ENCODE results near the gene IGF2.
"Not testable (repeated sequence)": the region's sequence is repeated elsewhere in the genome, so short reads cannot be mapped to it uniquely, and the experiment has no call there.

The IGF2 gene

DNA sequence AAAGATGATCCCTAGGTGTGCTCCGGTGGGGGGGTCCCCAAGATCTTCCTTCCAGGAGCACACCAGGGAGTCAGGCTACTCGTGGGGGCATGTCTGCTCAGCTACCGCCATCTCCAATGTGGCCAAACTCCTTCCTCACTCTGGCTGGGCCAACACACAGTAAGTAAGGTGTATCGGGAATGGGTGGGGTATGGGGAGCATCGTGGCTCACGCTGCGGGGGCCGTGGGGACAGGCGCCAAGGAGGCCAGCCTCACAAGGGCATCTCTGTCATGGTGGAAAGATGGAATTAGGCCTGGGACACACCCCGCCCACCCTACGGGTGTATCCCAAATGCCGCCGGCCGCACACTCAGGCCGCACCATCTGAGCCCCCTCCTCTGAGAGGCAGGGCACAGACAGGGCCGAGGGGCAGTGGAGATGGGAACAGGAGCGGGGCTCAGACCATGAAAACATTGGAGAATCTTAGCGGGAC is 8.3 kb downstream of the IGF2 start:
- no peak overlapping the region for H3K27ac ChIP-seq (ENCODE audit: insufficient read depth, low read depth, low read length, poor library complexity, severe bottlenecking)
- H3K9me3 ChIP-seq (ENCODE audit: control insufficient read depth, low read length) = no peaks in the 10 kb centered on the region
- no peak overlapping the region for H3K4me3 ChIP-seq (ENCODE audit: insufficient read depth, low read depth, low read length)
- 88% methylated on average over 18 of the region's 18 CpGs for WGBS, 2 experiments
- no peaks in the 10 kb centered on the region for H3K36me3 ChIP-seq (ENCODE audit: control insufficient read depth, insufficient read depth, low read length)
- peaks cover 32% of the 10 kb centered on the region for H3K27me3 ChIP-seq (ENCODE audit: control insufficient read depth, insufficient read depth, low read length, poor library complexity, severe bottlenecking)
- no peaks in the 10 kb centered on the region for H3K4me1 ChIP-seq (ENCODE audit: control insufficient read depth, insufficient read depth, low read length)

DNA sequence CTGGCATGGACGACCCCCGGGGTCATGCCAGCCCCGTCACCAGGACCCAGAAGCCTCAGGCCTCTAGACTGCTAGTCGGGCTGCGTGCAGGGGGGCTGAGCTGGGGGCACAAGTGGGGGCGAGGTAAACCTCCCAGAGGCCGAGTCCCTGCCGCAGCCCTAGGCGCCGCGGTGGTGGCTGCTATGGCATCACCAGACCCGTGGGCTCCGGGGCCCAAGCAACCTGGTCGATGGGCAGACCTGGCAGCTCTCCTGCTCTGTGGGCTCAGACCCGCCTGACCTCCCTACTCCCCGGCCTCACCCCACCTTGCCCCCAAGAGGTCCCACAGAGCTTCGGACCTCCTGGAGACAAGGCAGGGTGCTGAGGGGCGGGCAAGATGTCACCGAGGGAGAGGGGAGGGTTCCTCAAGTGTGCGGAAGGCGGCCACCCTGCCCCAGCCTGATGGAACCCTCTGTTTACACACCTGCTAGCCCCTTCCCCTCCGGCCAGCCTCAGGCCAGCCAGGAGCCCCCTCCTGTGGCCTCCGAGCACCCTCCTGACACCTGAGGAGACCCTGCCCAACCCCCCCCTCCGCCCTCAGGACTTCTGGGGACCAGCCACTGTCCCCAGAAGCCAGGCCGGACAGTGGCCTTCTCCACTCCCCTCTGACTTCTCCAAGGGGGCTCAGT is 9.4 kb downstream of the IGF2 start:
- Histone ChIP-seq H3K36me3 (ENCODE audit: control insufficient read depth, insufficient read depth, low read length) (no peaks in the 10 kb centered on the region), H3K4me3 (ENCODE audit: insufficient read depth, low read depth, low read length) (no peak overlapping the region), H3K9me3 (ENCODE audit: control insufficient read depth, low read length) (no peaks in the 10 kb centered on the region), H3K27me3 (ENCODE audit: control insufficient read depth, insufficient read depth, low read length, poor library complexity, severe bottlenecking) (peaks cover 23% of the 10 kb centered on the region), H3K4me1 (ENCODE audit: control insufficient read depth, insufficient read depth, low read length) (no peaks in the 10 kb centered on the region), H3K27ac (ENCODE audit: insufficient read depth, low read depth, low read length, poor library complexity, severe bottlenecking) (no peak overlapping the region)
- WGBS, 2 experiments = 89 to 93% methylated on average over 25 of the region's 25 CpGs

DNA sequence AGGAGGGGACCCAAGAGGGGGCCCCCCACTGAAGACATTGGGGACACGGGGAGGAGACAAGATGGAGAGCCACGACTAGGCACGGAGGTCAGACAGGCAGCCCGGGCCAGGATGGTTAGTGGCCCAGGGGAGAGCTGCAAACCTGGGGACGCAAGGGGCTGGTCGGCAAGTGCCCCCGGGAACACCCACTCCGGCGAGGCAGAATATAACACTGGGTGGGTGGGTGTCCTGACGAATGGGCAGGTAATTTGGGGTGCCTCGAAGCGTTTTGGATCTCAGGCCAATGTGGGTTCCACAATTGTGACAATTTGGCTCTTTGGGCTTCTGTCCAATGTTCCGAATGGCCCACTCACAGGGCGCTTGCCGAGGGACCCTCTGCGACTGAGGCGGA is 9.9 kb downstream of the IGF2 start:
- no peaks in the 10 kb centered on the region for H3K36me3 ChIP-seq (ENCODE audit: control insufficient read depth, insufficient read depth, low read length)
- no peaks in the 10 kb centered on the region for H3K4me1 ChIP-seq (ENCODE audit: control insufficient read depth, insufficient read depth, low read length)
- peaks cover 18% of the 10 kb centered on the region for H3K27me3 ChIP-seq (ENCODE audit: control insufficient read depth, insufficient read depth, low read length, poor library complexity, severe bottlenecking)
- WGBS, 2 experiments = 92 to 95% methylated on average over 17 of the region's 17 CpGs
- no peak overlapping the region for H3K27ac ChIP-seq (ENCODE audit: insufficient read depth, low read depth, low read length, poor library complexity, severe bottlenecking)
- no peak overlapping the region for H3K4me3 ChIP-seq (ENCODE audit: insufficient read depth, low read depth, low read length)
- no peaks in the 10 kb centered on the region for H3K9me3 ChIP-seq (ENCODE audit: control insufficient read depth, low read length)

DNA sequence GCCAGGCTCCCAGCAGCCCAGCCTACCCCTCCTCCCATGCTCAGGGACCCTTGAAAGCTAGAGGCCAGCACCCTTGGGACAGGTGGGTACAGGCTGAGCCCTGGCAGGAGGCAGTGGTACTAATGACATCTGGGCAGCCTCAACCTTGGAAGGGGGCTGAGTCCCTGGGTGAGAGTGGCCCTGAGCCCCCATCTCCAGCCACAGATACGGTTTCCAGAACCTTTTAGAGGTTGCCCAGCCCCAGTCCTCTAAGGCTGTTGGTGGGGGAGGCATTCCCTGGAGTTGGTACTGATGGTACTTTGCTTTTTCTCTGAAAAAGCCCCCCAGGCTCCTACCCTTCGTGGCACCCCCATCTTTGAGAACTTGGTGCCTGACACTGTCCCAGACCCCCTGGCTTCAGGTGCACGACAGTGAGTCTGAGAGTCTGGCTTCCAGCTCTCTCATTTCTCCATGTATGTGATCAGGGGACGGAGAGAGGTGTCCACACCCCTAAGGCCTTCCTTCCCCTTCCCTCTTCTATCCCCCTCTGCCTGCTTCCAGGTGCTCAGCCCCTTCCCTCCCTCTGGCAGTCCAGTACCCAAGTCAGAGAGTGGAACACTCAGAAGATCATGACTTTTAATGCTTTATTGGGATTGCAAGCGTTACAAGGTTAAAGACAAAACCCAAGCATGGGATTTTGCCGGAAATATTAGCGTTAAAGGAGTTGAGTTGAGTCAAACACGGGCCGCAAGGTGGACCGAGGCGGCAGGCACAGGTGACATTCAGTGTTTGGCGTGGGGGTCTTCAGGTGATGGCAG is 10.5 kb downstream of the IGF2 start:
- no peak overlapping the region for H3K27ac ChIP-seq (ENCODE audit: insufficient read depth, low read depth, low read length, poor library complexity, severe bottlenecking)
- no peak overlapping the region for H3K4me3 ChIP-seq (ENCODE audit: insufficient read depth, low read depth, low read length)
- H3K9me3 ChIP-seq (ENCODE audit: control insufficient read depth, low read length) = no peaks in the 10 kb centered on the region
- H3K4me1 ChIP-seq (ENCODE audit: control insufficient read depth, insufficient read depth, low read length) = no peaks in the 10 kb centered on the region
- no peaks in the 10 kb centered on the region for H3K36me3 ChIP-seq (ENCODE audit: control insufficient read depth, insufficient read depth, low read length)
- WGBS, 2 experiments = 93% methylated on average over 12 of the region's 12 CpGs
- H3K27me3 ChIP-seq (ENCODE audit: control insufficient read depth, insufficient read depth, low read length, poor library complexity, severe bottlenecking) = peaks cover 12% of the 10 kb centered on the region

DNA sequence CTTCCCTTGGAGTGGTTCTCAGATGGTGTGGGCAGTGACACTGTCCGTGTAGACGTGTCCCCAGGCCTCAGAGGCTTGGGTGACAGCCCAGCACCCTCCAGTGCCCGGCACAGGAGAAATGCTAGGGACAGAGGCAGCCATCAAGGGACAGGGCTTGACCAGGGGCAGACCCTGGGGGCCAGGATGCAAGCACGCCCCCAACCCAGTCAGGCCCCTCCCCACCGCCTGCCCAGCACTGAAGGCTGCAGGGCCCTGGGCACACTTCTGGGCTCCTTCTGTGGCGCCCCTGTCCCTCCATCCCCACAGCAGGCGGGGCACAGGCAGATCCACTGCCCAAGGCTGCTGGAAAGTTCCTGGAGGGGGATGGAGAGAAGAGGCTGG is 11.1 kb downstream of the IGF2 start:
- Histone ChIP-seq H3K27me3 (ENCODE audit: control insufficient read depth, insufficient read depth, low read length, poor library complexity, severe bottlenecking) (peaks cover 6% of the 10 kb centered on the region), H3K4me3 (ENCODE audit: insufficient read depth, low read depth, low read length) (no peak overlapping the region), H3K27ac (ENCODE audit: insufficient read depth, low read depth, low read length, poor library complexity, severe bottlenecking) (no peak overlapping the region), H3K9me3 (ENCODE audit: control insufficient read depth, low read length) (no peaks in the 10 kb centered on the region), H3K36me3 (ENCODE audit: control insufficient read depth, insufficient read depth, low read length) (no peaks in the 10 kb centered on the region), H3K4me1 (ENCODE audit: control insufficient read depth, insufficient read depth, low read length) (no peaks in the 10 kb centered on the region)
- WGBS, 2 experiments = 90 to 91% methylated on average over 7 of the region's 7 CpGs

DNA sequence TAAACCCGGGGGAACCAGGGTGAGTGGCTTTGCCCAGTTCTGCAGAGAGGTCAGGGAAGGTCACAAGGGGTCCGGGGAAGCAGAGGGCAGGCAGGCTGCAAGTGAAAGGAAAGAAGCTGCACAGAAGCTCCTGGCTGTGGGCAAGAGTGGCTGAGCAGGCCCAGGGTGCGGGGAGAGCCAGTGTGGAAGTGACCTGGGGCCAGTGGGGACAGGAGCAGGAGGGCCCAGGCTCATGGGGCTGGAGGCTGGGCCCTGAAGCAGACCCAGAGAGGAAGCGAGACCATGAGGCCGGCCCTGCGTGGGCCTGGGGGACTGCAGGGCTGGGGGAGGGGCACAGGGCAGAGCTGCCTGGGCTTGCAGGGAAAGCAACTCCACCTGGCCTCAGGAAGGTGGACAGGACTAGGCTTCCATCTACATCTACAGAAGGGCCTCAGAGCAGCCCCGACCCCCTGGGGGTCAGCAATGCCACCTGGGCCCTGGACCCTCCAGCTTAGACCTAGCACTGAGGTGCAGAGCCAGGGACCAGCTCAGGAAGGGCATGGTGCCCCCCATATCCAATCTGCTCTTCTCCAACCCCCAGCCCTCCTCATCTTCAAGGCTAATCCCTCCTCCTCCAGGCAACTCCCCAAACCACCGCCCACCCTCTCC is 11.6 kb downstream of the IGF2 start:
- H3K9me3 ChIP-seq (ENCODE audit: control insufficient read depth, low read length) = no peaks in the 10 kb centered on the region
- peaks cover 2% of the 10 kb centered on the region for H3K4me1 ChIP-seq (ENCODE audit: control insufficient read depth, insufficient read depth, low read length)
- no peak overlapping the region for H3K27ac ChIP-seq (ENCODE audit: insufficient read depth, low read depth, low read length, poor library complexity, severe bottlenecking)
- peaks cover under 1% of the 10 kb centered on the region for H3K27me3 ChIP-seq (ENCODE audit: control insufficient read depth, insufficient read depth, low read length, poor library complexity, severe bottlenecking)
- no peaks in the 10 kb centered on the region for H3K36me3 ChIP-seq (ENCODE audit: control insufficient read depth, insufficient read depth, low read length)
- 82 to 85% methylated on average over 8 of the region's 8 CpGs for WGBS, 2 experiments
- no peak overlapping the region for H3K4me3 ChIP-seq (ENCODE audit: insufficient read depth, low read depth, low read length)

DNA sequence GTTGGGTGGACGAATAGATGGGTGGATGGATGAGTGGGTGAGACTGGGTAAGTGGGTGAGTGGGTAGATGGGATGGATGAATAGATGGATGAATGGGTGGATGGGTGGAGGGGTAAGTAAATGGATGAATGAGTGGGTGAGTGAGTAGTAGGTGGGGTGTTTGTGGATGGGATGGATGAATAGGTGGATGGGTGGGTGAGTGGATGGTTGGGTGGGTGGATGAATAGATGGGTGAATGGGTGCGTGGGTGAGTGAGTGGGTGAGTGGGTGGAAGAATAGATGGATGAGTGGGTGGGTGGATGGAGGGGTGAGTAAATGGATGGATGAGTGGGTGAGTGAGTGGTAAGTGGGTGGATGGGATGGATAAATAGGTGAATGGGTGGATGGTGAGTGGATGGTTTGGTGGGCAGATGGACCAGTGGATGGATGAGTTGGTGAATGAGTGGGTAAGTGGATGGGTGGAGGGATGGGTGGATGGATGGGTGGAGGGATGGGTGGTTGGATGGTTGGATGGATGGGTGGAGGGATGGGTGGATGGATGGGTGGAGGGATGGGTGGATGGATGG is 12.6 kb downstream of the IGF2 start:
- H3K4me1 ChIP-seq (ENCODE audit: control insufficient read depth, insufficient read depth, low read length) = peaks cover 10% of the 10 kb centered on the region
- H3K27ac ChIP-seq (ENCODE audit: insufficient read depth, low read depth, low read length, poor library complexity, severe bottlenecking) = no peak overlapping the region
- H3K27me3 ChIP-seq (ENCODE audit: control insufficient read depth, insufficient read depth, low read length, poor library complexity, severe bottlenecking) = no peaks in the 10 kb centered on the region
- no peaks in the 10 kb centered on the region for H3K9me3 ChIP-seq (ENCODE audit: control insufficient read depth, low read length)
- no peak overlapping the region for H3K4me3 ChIP-seq (ENCODE audit: insufficient read depth, low read depth, low read length)
- WGBS, 2 experiments = 85 to 87% methylated on average over 2 of the region's 2 CpGs
- H3K36me3 ChIP-seq (ENCODE audit: control insufficient read depth, insufficient read depth, low read length) = no peaks in the 10 kb centered on the region

DNA sequence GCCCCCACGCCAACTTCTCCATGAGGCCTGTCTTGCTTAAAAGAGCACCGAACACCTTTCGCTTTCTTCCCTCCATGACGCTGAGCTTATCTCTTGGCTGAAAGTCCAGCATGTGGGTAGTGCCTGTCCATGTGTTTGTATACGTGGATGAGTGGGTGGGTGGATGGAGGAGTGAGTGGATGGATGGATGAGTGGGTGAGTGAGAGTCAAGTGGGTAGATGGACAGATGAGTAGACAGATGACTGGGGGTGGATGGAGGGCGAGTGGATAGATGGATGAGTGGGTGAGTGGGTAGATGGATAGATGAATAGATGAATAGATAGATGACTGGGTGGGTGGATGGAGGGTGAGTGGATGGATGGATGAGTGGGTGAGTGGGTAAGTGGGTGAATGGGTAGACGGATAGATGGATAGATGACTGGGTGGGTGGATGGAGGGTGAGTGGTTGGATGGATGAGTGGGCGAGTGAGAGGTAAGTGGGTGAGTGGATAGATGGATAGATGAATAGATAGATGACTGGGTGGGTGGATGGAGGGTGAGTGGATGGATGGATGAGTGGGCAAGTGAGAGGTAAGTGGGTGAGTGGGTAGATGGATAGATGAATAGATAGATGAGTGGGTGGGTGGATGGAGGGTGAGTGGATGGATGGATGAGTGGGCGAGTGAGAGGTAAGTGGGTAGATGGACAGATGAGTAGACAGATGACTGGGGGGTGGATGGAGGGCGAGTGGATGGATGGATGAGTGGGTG is 14.3 kb downstream of the IGF2 start:
- not testable (repeated sequence) for H3K27me3 ChIP-seq (ENCODE audit: control insufficient read depth, insufficient read depth, low read length, poor library complexity, severe bottlenecking); H3K4me3 ChIP-seq (ENCODE audit: insufficient read depth, low read depth, low read length); H3K27ac ChIP-seq (ENCODE audit: insufficient read depth, low read depth, low read length, poor library complexity, severe bottlenecking); H3K9me3 ChIP-seq (ENCODE audit: control insufficient read depth, low read length); H3K36me3 ChIP-seq (ENCODE audit: control insufficient read depth, insufficient read depth, low read length)
- peaks cover 13% of the 10 kb centered on the region for H3K4me1 ChIP-seq (ENCODE audit: control insufficient read depth, insufficient read depth, low read length)
- WGBS, 2 experiments = 87 to 92% methylated on average over 8 of the region's 10 CpGs

DNA sequence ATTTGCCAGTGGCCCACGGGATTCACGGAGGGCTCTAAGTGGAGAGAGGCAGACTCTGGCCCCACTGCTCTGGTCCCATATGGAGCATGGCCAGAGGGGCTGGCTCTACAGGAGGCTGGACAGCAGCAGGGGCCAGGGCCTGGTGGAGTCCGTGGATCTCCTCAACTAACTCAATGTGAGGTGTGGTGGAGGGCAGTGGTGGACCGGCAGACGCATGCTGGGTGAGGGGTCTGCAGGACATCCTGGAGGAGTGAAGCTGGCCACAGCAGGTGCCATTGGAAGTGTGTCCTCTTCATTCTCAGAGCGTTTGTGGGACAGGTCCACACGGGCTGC is 15.6 kb downstream of the IGF2 start:
- Histone ChIP-seq H3K27me3 (ENCODE audit: control insufficient read depth, insufficient read depth, low read length, poor library complexity, severe bottlenecking) (no peaks in the 10 kb centered on the region), H3K4me3 (ENCODE audit: insufficient read depth, low read depth, low read length) (no peak overlapping the region), H3K36me3 (ENCODE audit: control insufficient read depth, insufficient read depth, low read length) (no peaks in the 10 kb centered on the region), H3K27ac (ENCODE audit: insufficient read depth, low read depth, low read length, poor library complexity, severe bottlenecking) (no peak overlapping the region), H3K4me1 (ENCODE audit: control insufficient read depth, insufficient read depth, low read length) (peaks cover 13% of the 10 kb centered on the region), H3K9me3 (ENCODE audit: control insufficient read depth, low read length) (no peaks in the 10 kb centered on the region)
- WGBS, 2 experiments = 91% methylated on average over 7 of the region's 7 CpGs
